ENCODE data around the gene MED25. TPM values are rescaled to one million over a fixed set of nuclear protein-coding genes. Genes with fewer than 3 reads are reported as not detected.

MED25 gene
- total and polyA plus RNA-seq, 2 of the 8 experiments (the other 6 are each of a cell fraction or from before 2014, with no cell fraction given): 21.6 to 71.4 TPM

DNA sequence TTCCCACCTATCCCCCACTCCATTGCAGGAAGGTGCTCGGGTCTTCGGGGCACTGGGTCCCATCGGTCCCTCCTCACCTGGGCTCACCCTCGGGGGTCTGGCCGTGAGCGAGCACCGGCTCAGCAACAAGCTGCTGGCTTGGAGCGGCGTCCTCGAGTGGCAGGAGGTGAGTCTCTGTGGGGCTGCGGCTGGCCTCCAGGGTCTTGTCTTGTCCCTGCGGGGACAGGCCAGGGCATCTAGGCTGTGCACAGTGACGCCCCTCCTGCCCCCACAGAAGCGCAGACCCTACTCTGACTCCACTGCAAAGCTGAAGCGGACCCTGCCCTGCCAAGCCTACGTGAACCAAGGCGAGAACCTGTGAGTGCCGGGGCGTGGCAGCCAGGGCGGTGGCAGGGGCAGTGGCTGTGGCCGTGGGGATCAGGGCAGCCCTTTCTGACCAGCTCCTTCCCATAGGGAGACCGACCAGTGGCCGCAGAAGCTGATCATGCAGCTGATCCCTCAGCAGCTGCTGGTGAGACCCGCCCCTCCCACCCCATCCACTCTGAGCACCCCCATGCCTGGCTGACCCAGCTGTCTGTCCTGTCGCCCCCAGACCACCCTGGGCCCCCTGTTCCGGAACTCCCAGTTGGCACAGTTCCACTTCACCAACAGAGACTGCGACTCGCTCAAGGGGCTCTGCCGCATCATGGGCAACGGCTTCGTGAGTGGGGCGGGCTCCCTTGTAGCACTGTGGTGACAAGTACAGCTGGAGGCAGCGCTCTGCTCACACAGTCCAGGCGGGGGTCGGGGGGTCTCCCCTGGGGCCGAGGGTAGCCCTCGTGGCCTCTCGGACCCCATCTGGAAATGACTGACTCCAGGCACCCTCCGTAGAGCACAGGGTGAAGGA lies 36.5 kb downstream of the MED25 start:
- CTCF ChIA-PET (ENCODE audit: partially characterized antibody): interaction anchor here (0.9 to 3.0 kb wide), 2 partner anchors 9 to 41 kb away, joined by 3 to 13 read pairs; partner anchors contain the start of gene FUZ
- Histone ChIP-seq H3K79me1 (ENCODE audit: low read depth, low read length) (peaks cover 20% of the 10 kb centered on the region), H3K18ac (ENCODE audit: extremely low read depth, low read length) (no peak overlapping the region), H2AFZ (ENCODE audit: low read length) (no peak overlapping the region), H2AK5ac (ENCODE audit: low read depth, low read length) (no peak overlapping the region), H2BK120ac (replicated peaks; ENCODE audit: low read depth, low read length) (no peak overlapping the region), H2BK15ac (ENCODE audit: low read length) (no peak overlapping the region), H2BK5ac (ENCODE audit: low read depth, low read length) (no peak overlapping the region; the same call in 1 of the 2 replicates), H4K8ac (ENCODE audit: extremely low read depth, insufficient read depth, low read length) (peak overlapping the region; percentile 58; the same call in 1 of the 2 replicates), H4K91ac (replicated peaks; ENCODE audit: insufficient read length, low read length) (no peak overlapping the region), H3K27ac (ENCODE audit: low read depth, low read length) (no peak overlapping the region), H3K23me2 (ENCODE audit: low read depth, low read length) (peaks cover 10% of the 10 kb centered on the region; the same call in 1 of the 2 replicates), H2BK20ac (ENCODE audit: low read length) (no peak overlapping the region), H3K79me2 (ENCODE audit: control insufficient read depth in 1 of 2, insufficient read depth in 2 of 2, low read length in 2 of 2) (peaks cover 17 to 28% of the 10 kb centered on the region in 2 experiments), H3K56ac (replicated peaks; ENCODE audit: insufficient read length, low read depth, low read length) (no peak overlapping the region), H3K9ac (replicated peaks in 1 of 4; ENCODE audit: extremely low read depth in 1 of 4, low read depth in 3 of 4, low read length in 3 of 4) (no peak overlapping the region; a peak in 2 of 7 replicates), H3K4me1 (replicated peaks in 1 of 4; ENCODE audit: control insufficient read depth in 3 of 4, insufficient read depth in 4 of 4, low read length in 3 of 4) (peaks cover 3 to 9% (median 6%) of the 10 kb centered on the region in 4 experiments), H3K14ac (ENCODE audit: insufficient read length) (no peak overlapping the region), H3K36me3 (ENCODE audit: control insufficient read depth in 2 of 4, insufficient read depth in 4 of 4, low read length in 3 of 4) (peaks cover 15 to 54% (median 32%) of the 10 kb centered on the region in 4 experiments), H3K23ac (ENCODE audit: insufficient read length) (no peak overlapping the region), H3K4me3 (ENCODE audit: extremely low read depth in 1 of 4, insufficient read depth in 2 of 4, low read depth in 3 of 4, low read length in 4 of 4) (no peak overlapping the region), H4K5ac (ENCODE audit: insufficient read length, low read depth, low read length) (no peak overlapping the region), H4K20me1 (replicated peaks in 1 of 2; ENCODE audit: control insufficient read depth in 1 of 2, insufficient read depth in 2 of 2, low read length in 2 of 2) (peaks cover 46 to 54% of the 10 kb centered on the region in 2 experiments), H3K4me2 (ENCODE audit: insufficient read depth in 1 of 2, low read depth in 2 of 2, low read length in 2 of 2) (no peak overlapping the region), H2BK12ac (ENCODE audit: low read depth, low read length) (no peak overlapping the region), H3K27me3 (replicated peaks in 1 of 4; ENCODE audit: control insufficient read depth in 3 of 4, extremely low read depth in 1 of 4, insufficient read depth in 3 of 4, low read length in 3 of 4) (no peaks in the 10 kb centered on the region; a peak in 1 of 7 replicates), H3K9me3 (ENCODE audit: insufficient read depth in 2 of 2, low read depth in 1 of 2, low read length in 1 of 2) (no peaks in the 10 kb centered on the region), H3K4ac (replicated peaks; ENCODE audit: insufficient read length, low read depth, low read length) (no peak overlapping the region)
- POLR2A ChIA-PET (ENCODE audit: partially characterized antibody): interaction anchor here (0.7 to 12.4 kb wide), 9 partner anchors 11 to 78 kb away, joined by 3 to 247 read pairs (median 4); partner anchors contain the start of genes AKT1S1, FUZ, PNKP and TBC1D17
- 94% methylated on average over 34 of the region's 39 CpGs; no CpG with 5 or more reads in 1 of the 2 experiments for WGBS, 2 experiments (ENCODE audit: extremely low coverage in 1 of 2, insufficient coverage in 1 of 2, insufficient read length in 1 of 2, insufficient replicate concordance in 2 of 2, low coverage in 1 of 2, low lambda C conversion rate in 2 of 2, missing lambda C conversion rate in 1 of 2)
- peak; percentile 48; the same call in 1 of the 2 replicates for TF ChIP-seq POLR2AphosphoS5 (IDR thresholded peaks at IDR 0.05; ENCODE audit: low read depth, low read length)
- no peak for TF ChIP-seq GTF2F1 (IDR thresholded peaks at IDR 0.05; ENCODE audit: borderline replicate concordance, low read depth, low read length)
- TF ChIP-seq BCL11A (IDR thresholded peaks at IDR 0.05; ENCODE audit: low read depth in 2 of 2, low read length in 2 of 2): no peak
- DNase-seq (ENCODE audit: low read depth in 1 of 2, low spot score in 2 of 2) (no peak), FAIRE-seq (no peak)
